Measurements from ENCODE around the gene COQ8A. TPM values are rescaled to one million over a fixed set of nuclear protein-coding genes. Genes with fewer than 3 reads are reported as not detected.
A peak's percentile ranks its signal among the peaks of the same experiment; 100 is the strongest.

COQ8A gene
- total RNA-seq, 1 donor from 2014 or later, result 8.2 TPM

GRCh38 chr1:226985839-226986463 is 45.9 kb downstream of the COQ8A start:
- H3K36me3 Mint-ChIP-seq (ENCODE audit: low read depth), result no peaks in the 10 kb centered on the region
- H3K27ac Mint-ChIP-seq (ENCODE audit: unreplicated experiment), result peak overlapping the region; percentile 84
- no peaks in the 10 kb centered on the region for H3K27me3 Mint-ChIP-seq (ENCODE audit: low read depth)
- DNase-seq (ENCODE audit: low read depth, low spot score), result no peak
- no peak for TF ChIP-seq CTCF (conservative IDR thresholded peaks at IDR 0.05)
- H3K4me1 Mint-ChIP-seq, result peaks cover 4% of the 10 kb centered on the region
- no peak overlapping the region for H3K4me3 Mint-ChIP-seq
- no peaks in the 10 kb centered on the region for H3K9me3 Mint-ChIP-seq

- H3K27me3 Mint-ChIP-seq (ENCODE audit: low read depth), result no peaks in the 10 kb centered on the region
- H3K27ac Mint-ChIP-seq (ENCODE audit: unreplicated experiment), result no peak overlapping the region
- peaks cover 4% of the 10 kb centered on the region for H3K4me1 Mint-ChIP-seq
- no peak overlapping the region for H3K4me3 Mint-ChIP-seq
- H3K9me3 Mint-ChIP-seq, result no peaks in the 10 kb centered on the region
- DNase-seq (ENCODE audit: low read depth, low spot score), result no peak
- no peaks in the 10 kb centered on the region for H3K36me3 Mint-ChIP-seq (ENCODE audit: low read depth)
- TF ChIP-seq CTCF (conservative IDR thresholded peaks at IDR 0.05), result no peak
Measured at GRCh38 chr1:226986496-226987178, 46.5 kb downstream of the COQ8A start.

- no peak overlapping the region for H3K27ac Mint-ChIP-seq (ENCODE audit: unreplicated experiment)
- H3K4me1 Mint-ChIP-seq, result peaks cover 4% of the 10 kb centered on the region
Measured at GRCh38 chr1:226987179-226987536, 47.1 kb downstream of the COQ8A start.

GRCh38 chr1:226987623-226988333 is 47.7 kb downstream of the COQ8A start:
- DNase-seq (ENCODE audit: low read depth, low spot score), result no peak
- Mint-ChIP-seq H3K4me1 (peaks cover 4% of the 10 kb centered on the region), H3K4me3 (no peak overlapping the region), H3K9me3 (no peaks in the 10 kb centered on the region), H3K27ac (ENCODE audit: unreplicated experiment) (peak overlapping the region; percentile 6), H3K27me3 (ENCODE audit: low read depth) (no peaks in the 10 kb centered on the region), H3K36me3 (ENCODE audit: low read depth) (no peaks in the 10 kb centered on the region)
- TF ChIP-seq CTCF (conservative IDR thresholded peaks at IDR 0.05), result no peak

More at GRCh38 chr1:226987179-226987536, 47.1 kb downstream of the COQ8A start:
- Mint-ChIP-seq H3K9me3 (no peaks in the 10 kb centered on the region), H3K36me3 (ENCODE audit: low read depth) (no peaks in the 10 kb centered on the region), H3K27me3 (ENCODE audit: low read depth) (no peaks in the 10 kb centered on the region), H3K4me3 (no peak overlapping the region)
- DNase-seq (ENCODE audit: low read depth, low spot score), result no peak
- TF ChIP-seq CTCF (conservative IDR thresholded peaks at IDR 0.05), result no peak

- no peak for TF ChIP-seq CTCF (conservative IDR thresholded peaks at IDR 0.05)
- Mint-ChIP-seq H3K4me1 (peaks cover 8% of the 10 kb centered on the region), H3K27ac (ENCODE audit: unreplicated experiment) (no peak overlapping the region), H3K4me3 (no peak overlapping the region), H3K27me3 (ENCODE audit: low read depth) (no peaks in the 10 kb centered on the region), H3K9me3 (no peaks in the 10 kb centered on the region), H3K36me3 (ENCODE audit: low read depth) (no peaks in the 10 kb centered on the region)
- DNase-seq (ENCODE audit: low read depth, low spot score), result no peak
Measured at GRCh38 chr1:226988334-226988666, 48.2 kb downstream of the COQ8A start.

Data from neural crest cell (in vitro differentiated cells).